Measurements from ENCODE around the gene RSPH9.

RSPH9 gene

GRCh38 chr6:43644940-43645612, at the start of gene RSPH9:
RSPH9 (plus strand) TSS chr6:43645036; CDS start chr6:43645099, 63 bp downstream.
- TF ChIP-seq CTCF (IDR thresholded peaks at IDR 0.05; ENCODE audit: extremely low read depth, missing control alignments) = no peak
- DNase-seq (ENCODE audit: low spot score) = peak; percentile 72

- DNase-seq (ENCODE audit: low spot score) = no peak
Observed at GRCh38 chr6:43600595-43600994, 44.2 kb upstream of the RSPH9 start.

GRCh38 chr6:43604174-43604573, 40.7 kb upstream of the RSPH9 start:
- DNase-seq (ENCODE audit: low spot score) = no peak
- no peak for TF ChIP-seq CTCF (IDR thresholded peaks at IDR 0.05; ENCODE audit: extremely low read depth, missing control alignments)

More at GRCh38 chr6:43600595-43600994, 44.2 kb upstream of the RSPH9 start:
- no peak for TF ChIP-seq CTCF (IDR thresholded peaks at IDR 0.05; ENCODE audit: extremely low read depth, missing control alignments)

GRCh38 chr6:43606019-43606418, 38.8 kb upstream of the RSPH9 start:
- no peak for DNase-seq (ENCODE audit: low spot score)
- TF ChIP-seq CTCF (IDR thresholded peaks at IDR 0.05; ENCODE audit: extremely low read depth, missing control alignments) = no peak

GRCh38 chr6:43608310-43608763, 36.5 kb upstream of the RSPH9 start:
- TF ChIP-seq CTCF (IDR thresholded peaks at IDR 0.05; ENCODE audit: extremely low read depth, missing control alignments) = peak; percentile 79
- peak; percentile 50 for DNase-seq (ENCODE audit: low spot score)

- DNase-seq (ENCODE audit: low spot score) = no peak
- no peak for TF ChIP-seq CTCF (IDR thresholded peaks at IDR 0.05; ENCODE audit: extremely low read depth, missing control alignments)
Observed at GRCh38 chr6:43608807-43609206, 36.0 kb upstream of the RSPH9 start.

- no peak for TF ChIP-seq CTCF (IDR thresholded peaks at IDR 0.05; ENCODE audit: extremely low read depth, missing control alignments)
- no peak for DNase-seq (ENCODE audit: low spot score)
Observed at GRCh38 chr6:43609402-43609801, 35.4 kb upstream of the RSPH9 start.

Measured in GM20000 (cell line).